HG03039 (cell line): ENCODE measurements around the gene ZIM2.

ENCODE experiments used
- ATAC-seq: cut with Tn5 transposase; IDR thresholded peaks from one replicate; pipeline ENCODE4 v1.9.1; 2021; ENCODE audit warnings: mild to moderate bottlenecking, moderate library complexity; ENCODE audit not compliant: unreplicated experiment

The ZIM2 gene

GRCh38 chr19:56839652-56840450, 675 bp downstream of the ZIM2 start:
- no peak for ATAC-seq

- no peak for ATAC-seq
Measured at GRCh38 chr19:56838909-56839651, 1.4 kb downstream of the ZIM2 start.

- ATAC-seq = no peak
Measured at GRCh38 chr19:56838024-56838908, 2.3 kb downstream of the ZIM2 start.

- no peak for ATAC-seq
Measured at GRCh38 chr19:56837492-56838023, 3.0 kb downstream of the ZIM2 start.

- ATAC-seq = no peak
Measured at GRCh38 chr19:56837004-56837403, 3.5 kb downstream of the ZIM2 start.

- no peak for ATAC-seq
Measured at GRCh38 chr19:56836059-56836458, 4.5 kb downstream of the ZIM2 start.

- ATAC-seq = no peak
Measured at GRCh38 chr19:56835401-56835800, 5.1 kb downstream of the ZIM2 start.

GRCh38 chr19:56834564-56835375, 5.8 kb downstream of the ZIM2 start:
- ATAC-seq = no peak

GRCh38 chr19:56832352-56832928, 8.1 kb downstream of the ZIM2 start:
- ATAC-seq = no peak

- no peak for ATAC-seq
Measured at GRCh38 chr19:56831255-56831654, 9.3 kb downstream of the ZIM2 start.

- ATAC-seq = no peak
Measured at GRCh38 chr19:56829596-56829995, 10.9 kb downstream of the ZIM2 start.

- no peak for ATAC-seq
Measured at GRCh38 chr19:56827708-56828107, 12.8 kb downstream of the ZIM2 start.

GRCh38 chr19:56823956-56824355, 16.6 kb downstream of the ZIM2 start:
- no peak for ATAC-seq

- ATAC-seq = no peak
Measured at GRCh38 chr19:56823417-56823816, 17.1 kb downstream of the ZIM2 start.

GRCh38 chr19:56822755-56823154, 17.8 kb downstream of the ZIM2 start:
- ATAC-seq = no peak

- no peak for ATAC-seq
Measured at GRCh38 chr19:56821675-56822074, 18.9 kb downstream of the ZIM2 start.

- no peak for ATAC-seq
Measured at GRCh38 chr19:56821209-56821608, 19.3 kb downstream of the ZIM2 start.

- ATAC-seq = no peak
Measured at GRCh38 chr19:56819166-56819565, 21.4 kb downstream of the ZIM2 start.

- ATAC-seq = no peak
Measured at GRCh38 chr19:56814656-56815055, 25.9 kb downstream of the ZIM2 start.

GRCh38 chr19:56813531-56813930, 27.0 kb downstream of the ZIM2 start:
- ATAC-seq = no peak
